ENCODE measurements around the gene TRPM1. TPM values are rescaled to one million over a fixed set of nuclear protein-coding genes. Genes with fewer than 3 reads are reported as not detected.

TRPM1 gene
- total and polyA plus RNA-seq, 3 donors from 2014 or later = 3.6 to 4.4 (median 4.4) TPM

DNA sequence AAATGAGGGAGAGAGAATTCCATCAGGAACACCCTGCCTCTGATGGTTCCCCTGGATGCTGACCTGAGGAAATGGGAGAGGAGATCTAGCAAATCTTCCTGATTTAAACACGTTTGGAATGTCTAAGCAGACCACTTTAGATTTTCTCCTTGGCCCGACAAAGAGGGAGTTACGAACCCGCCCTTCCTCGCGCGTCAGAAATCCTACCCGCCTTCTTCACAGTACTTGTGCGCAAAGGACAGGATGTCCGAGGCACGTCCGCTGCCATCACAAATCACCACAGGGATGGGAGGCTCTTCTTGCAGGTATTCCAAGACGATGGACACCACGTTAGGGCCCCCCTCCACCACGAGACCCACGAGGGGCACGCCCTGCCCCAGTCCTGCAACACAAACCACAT lies 38.6 kb downstream of the TRPM1 start:
- no peak for DNase-seq
- TF ChIP-seq POLR2A (IDR thresholded peaks at IDR 0.05) = no peak
- TF ChIP-seq, protein P1, sequence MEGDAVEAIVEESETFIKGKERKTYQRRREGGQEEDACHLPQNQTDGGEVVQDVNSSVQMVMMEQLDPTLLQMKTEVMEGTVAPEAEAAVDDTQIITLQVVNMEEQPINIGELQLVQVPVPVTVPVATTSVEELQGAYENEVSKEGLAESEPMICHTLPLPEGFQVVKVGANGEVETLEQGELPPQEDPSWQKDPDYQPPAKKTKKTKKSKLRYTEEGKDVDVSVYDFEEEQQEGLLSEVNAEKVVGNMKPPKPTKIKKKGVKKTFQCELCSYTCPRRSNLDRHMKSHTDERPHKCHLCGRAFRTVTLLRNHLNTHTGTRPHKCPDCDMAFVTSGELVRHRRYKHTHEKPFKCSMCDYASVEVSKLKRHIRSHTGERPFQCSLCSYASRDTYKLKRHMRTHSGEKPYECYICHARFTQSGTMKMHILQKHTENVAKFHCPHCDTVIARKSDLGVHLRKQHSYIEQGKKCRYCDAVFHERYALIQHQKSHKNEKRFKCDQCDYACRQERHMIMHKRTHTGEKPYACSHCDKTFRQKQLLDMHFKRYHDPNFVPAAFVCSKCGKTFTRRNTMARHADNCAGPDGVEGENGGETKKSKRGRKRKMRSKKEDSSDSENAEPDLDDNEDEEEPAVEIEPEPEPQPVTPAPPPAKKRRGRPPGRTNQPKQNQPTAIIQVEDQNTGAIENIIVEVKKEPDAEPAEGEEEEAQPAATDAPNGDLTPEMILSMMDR (IDR thresholded peaks at IDR 0.05) = no peak
- WGBS, 2 donors = 41 to 66% methylated on average over 16 to 17 of the region's 17 CpGs
- intact Hi-C loops (cut with DNase I; ENCODE audit: low total_unique reads) = no loop called here
- Histone ChIP-seq H3K4me1 (no peaks in the 10 kb centered on the region), H3K4me3 (no peak overlapping the region), H3K27ac (no peak overlapping the region), H3K36me3 (ENCODE audit: low read depth, missing control alignments) (no peaks in the 10 kb centered on the region), H3K9me3 (no peaks in the 10 kb centered on the region), H3K27me3 (no peaks in the 10 kb centered on the region)

DNA sequence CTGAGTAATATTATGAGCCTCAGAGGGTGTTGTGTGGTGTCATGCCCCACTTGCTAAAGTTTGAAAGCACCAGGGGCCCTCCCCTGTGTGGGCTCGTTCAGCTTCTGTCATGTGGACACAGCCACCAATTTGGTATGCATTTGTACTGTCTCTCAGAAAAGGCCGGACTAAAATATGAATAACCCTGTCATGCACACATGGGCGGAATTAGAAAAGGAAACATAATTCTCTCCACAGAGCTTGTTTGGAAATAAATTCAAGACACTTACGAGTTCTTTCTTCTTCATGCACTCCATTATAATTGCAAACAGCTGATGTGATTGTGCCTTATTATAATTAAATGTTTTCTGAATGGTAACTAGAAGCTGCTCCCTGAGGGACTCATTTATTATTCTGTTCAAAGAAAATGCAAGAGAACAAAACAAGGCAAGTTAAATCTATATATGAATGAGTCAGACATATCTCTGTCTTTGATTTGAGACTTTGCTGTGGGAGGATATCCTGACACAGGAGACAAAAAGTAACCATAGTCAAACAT lies 39.1 kb downstream of the TRPM1 start:
- H3K27me3 ChIP-seq = no peaks in the 10 kb centered on the region
- no peaks in the 10 kb centered on the region for H3K9me3 ChIP-seq
- no peak overlapping the region for H3K27ac ChIP-seq
- no peaks in the 10 kb centered on the region for H3K4me1 ChIP-seq
- no peak overlapping the region for H3K4me3 ChIP-seq
- TF ChIP-seq POLR2A (IDR thresholded peaks at IDR 0.05) = no peak
- TF ChIP-seq, protein P1 (IDR thresholded peaks at IDR 0.05) = no peak
- 39 to 45% methylated on average over 4 of the region's 4 CpGs for WGBS, 2 donors
- DNase-seq = no peak
- intact Hi-C loops (cut with DNase I; ENCODE audit: low total_unique reads) = no loop called here
- no peaks in the 10 kb centered on the region for H3K36me3 ChIP-seq (ENCODE audit: low read depth, missing control alignments)

DNA sequence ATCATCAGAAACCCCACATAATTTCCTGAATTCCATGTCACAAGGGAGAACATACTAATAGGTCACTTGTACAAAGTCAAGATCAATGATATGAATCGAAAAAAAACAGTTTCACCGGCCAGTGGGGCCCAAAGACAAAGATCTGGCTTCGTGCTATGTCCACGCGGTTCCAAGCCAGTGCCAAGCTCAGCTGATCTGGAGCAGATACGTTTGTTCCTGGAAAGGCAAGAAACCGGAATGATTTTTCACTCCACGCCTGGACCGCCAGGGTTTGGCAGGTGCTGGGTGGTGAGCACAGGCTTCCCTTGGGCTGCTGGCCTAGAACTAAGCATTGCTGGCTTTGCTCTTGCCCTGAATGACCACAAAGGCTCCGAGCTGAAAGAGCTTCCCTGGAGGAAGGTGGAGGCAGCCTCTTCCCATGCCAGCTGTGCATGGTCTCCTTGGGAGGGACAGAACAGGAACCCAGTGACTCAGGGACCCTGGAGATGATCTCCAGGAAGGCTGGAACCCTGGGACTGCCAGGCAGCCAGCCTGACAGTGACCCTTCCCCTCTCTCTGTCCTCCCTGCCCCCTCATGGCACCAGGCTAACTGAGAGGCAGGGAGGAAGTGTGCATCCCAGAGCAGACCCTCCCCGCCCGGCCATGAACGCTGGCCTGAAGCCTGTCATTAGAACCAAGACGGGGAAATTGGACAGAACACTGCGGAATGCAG lies 40.9 kb downstream of the TRPM1 start:
- Histone ChIP-seq H3K4me1 (no peaks in the 10 kb centered on the region), H3K27me3 (no peaks in the 10 kb centered on the region), H3K9me3 (no peaks in the 10 kb centered on the region), H3K27ac (no peak overlapping the region), H3K36me3 (ENCODE audit: low read depth, missing control alignments) (no peaks in the 10 kb centered on the region), H3K4me3 (no peak overlapping the region)
- WGBS, 2 donors = 67 to 87% methylated on average over 10 to 15 of the region's 15 CpGs
- intact Hi-C loops (cut with DNase I; ENCODE audit: low total_unique reads) = no loop called here
- TF ChIP-seq, protein P1 (IDR thresholded peaks at IDR 0.05) = no peak
- TF ChIP-seq POLR2A (IDR thresholded peaks at IDR 0.05) = no peak
- DNase-seq = no peak

DNA sequence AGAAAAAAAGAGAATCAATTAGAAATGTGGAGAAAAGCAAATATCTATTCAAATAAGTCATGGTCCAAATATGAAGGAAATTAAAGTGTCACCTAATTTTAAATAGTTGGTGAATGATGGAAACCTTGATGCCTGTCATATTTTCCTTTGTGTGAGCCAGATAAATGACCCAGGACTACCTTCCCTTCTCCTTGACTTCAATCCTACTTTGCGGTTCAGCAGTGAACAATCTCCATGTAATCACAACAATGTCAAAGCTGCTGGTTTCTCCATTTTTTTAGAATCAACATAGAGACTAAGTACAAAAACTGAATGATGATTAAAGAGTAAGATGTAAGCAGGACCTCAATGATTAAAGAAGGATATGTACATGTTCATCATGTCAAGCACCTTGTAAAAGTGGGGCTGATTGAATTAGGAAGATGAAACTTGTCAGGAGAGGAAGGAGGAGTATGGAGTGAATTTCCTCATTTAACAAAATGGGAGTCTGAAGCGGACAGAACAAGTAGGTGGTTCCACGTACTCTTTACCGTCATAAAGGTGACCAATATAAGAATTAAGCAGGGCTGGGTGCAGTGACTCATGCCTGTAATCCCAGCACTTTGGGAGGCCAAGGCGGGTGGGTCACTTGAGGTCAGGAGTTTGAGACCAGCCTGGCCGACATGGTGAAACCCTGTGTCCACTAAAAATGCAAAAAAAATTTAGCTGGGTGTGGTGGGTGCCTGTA lies 43.1 kb downstream of the TRPM1 start:
- intact Hi-C loops (cut with DNase I; ENCODE audit: low total_unique reads) = no loop called here
- no peak overlapping the region for H3K27ac ChIP-seq
- no peak overlapping the region for H3K4me3 ChIP-seq
- DNase-seq = no peak
- no peaks in the 10 kb centered on the region for H3K9me3 ChIP-seq
- no peaks in the 10 kb centered on the region for H3K4me1 ChIP-seq
- TF ChIP-seq, protein P1 (IDR thresholded peaks at IDR 0.05) = no peak
- TF ChIP-seq POLR2A (IDR thresholded peaks at IDR 0.05) = no peak
- no peaks in the 10 kb centered on the region for H3K27me3 ChIP-seq
- WGBS, 2 donors = 93% methylated on average over 6 of the region's 6 CpGs
- H3K36me3 ChIP-seq (ENCODE audit: low read depth, missing control alignments) = no peaks in the 10 kb centered on the region
